Measurements from ENCODE around the gene PPP1R27. TPM values are rescaled to one million over a fixed set of nuclear protein-coding genes. Genes with fewer than 3 reads are reported as not detected.

Gene PPP1R27
- total and polyA plus RNA-seq, 9 of the 15 experiments (the other 6 are each of a cell fraction or from before 2014, with no cell fraction given) = 0.29 to 6.9 (median 1.5) TPM; not detected in 2

GRCh38 chr17:81867170-81867990 lies 32.5 kb upstream of the PPP1R27 start (continued):
- TF ChIP-seq MBD1 (CRISPR knock-in tag; IDR thresholded peaks at IDR 0.05) (no peak), ETS1 (conservative IDR thresholded peaks at IDR 0.05; ENCODE audit: control insufficient read depth, low read depth, low read length) (no peak), LCOR (CRISPR knock-in tag; IDR thresholded peaks at IDR 0.05) (no peak), ZNF407 (IDR thresholded peaks at IDR 0.05; ENCODE audit: low read depth) (no peak), ZNF444 (CRISPR knock-in tag; IDR thresholded peaks at IDR 0.05) (no peak), VEZF1 (CRISPR knock-in tag; IDR thresholded peaks at IDR 0.05) (no peak), PHB (CRISPR knock-in tag; IDR thresholded peaks at IDR 0.05) (no peak)
- TF ChIP-seq, protein P1, sequence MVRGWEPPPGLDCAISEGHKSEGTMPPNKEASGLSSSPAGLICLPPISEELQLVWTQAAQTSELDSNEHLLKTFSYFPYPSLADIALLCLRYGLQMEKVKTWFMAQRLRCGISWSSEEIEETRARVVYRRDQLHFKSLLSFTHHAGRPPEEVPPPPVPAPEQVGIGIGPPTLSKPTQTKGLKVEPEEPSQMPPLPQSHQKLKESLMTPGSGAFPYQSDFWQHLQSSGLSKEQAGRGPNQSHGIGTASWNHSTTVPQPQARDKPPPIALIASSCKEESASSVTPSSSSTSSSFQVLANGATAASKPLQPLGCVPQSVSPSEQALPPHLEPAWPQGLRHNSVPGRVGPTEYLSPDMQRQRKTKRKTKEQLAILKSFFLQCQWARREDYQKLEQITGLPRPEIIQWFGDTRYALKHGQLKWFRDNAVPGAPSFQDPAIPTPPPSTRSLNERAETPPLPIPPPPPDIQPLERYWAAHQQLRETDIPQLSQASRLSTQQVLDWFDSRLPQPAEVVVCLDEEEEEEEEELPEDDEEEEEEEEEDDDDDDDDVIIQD (CRISPR knock-in tag; IDR thresholded peaks at IDR 0.05) = no peak
- TF ChIP-seq, protein P2, sequence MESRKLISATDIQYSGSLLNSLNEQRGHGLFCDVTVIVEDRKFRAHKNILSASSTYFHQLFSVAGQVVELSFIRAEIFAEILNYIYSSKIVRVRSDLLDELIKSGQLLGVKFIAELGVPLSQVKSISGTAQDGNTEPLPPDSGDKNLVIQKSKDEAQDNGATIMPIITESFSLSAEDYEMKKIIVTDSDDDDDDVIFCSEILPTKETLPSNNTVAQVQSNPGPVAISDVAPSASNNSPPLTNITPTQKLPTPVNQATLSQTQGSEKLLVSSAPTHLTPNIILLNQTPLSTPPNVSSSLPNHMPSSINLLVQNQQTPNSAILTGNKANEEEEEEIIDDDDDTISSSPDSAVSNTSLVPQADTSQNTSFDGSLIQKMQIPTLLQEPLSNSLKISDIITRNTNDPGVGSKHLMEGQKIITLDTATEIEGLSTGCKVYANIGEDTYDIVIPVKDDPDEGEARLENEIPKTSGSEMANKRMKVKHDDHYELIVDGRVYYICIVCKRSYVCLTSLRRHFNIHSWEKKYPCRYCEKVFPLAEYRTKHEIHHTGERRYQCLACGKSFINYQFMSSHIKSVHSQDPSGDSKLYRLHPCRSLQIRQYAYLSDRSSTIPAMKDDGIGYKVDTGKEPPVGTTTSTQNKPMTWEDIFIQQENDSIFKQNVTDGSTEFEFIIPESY (CRISPR knock-in tag; IDR thresholded peaks at IDR 0.05) = peak; percentile 72; the same call in 1 of the 2 replicates
